Central memory CD8-positive, alpha-beta T cell (primary cell): ENCODE results near the gene SNN.

Experiments
- ATAC-seq: fragments of 150-1000 bp; cut with Tn5 transposase; replicated peaks from 2 replicates; pipeline ENCODE4 v1.10.0; 2022; ENCODE audit warnings: mild to moderate bottlenecking, moderate FRiP score, moderate number of reproducible peaks; ENCODE audit not compliant: poor library complexity, severe bottlenecking; ENCODE audit errors: extremely low read depth
- DNase-seq, 2 donors: peaks; one replicate each; pipeline ENCODE4 v3.0.0; 2021; ENCODE audit warnings: low spot score in 2 of 2
- H3K27ac Mint-ChIP-seq: one replicate; pipeline ENCODE4 v1.8.0; 2022; ENCODE audit warnings: low read depth, mild to moderate bottlenecking, moderate library complexity, mixed read lengths
- H3K27me3 Mint-ChIP-seq: one replicate; pipeline ENCODE4 v1.8.0; 2022; ENCODE audit warnings: mixed read lengths
- H3K36me3 Mint-ChIP-seq: one replicate; pipeline ENCODE4 v1.8.0; 2022; ENCODE audit warnings: mild to moderate bottlenecking, moderate library complexity, mixed read lengths; ENCODE audit not compliant: insufficient read depth
- H3K4me1 Mint-ChIP-seq: one replicate; pipeline ENCODE4 v1.8.0; 2022; ENCODE audit warnings: mixed read lengths
- H3K4me3 Mint-ChIP-seq: one replicate; pipeline ENCODE4 v1.8.0; 2022; ENCODE audit warnings: mild to moderate bottlenecking, moderate library complexity, mixed read lengths
- H3K9me3 Mint-ChIP-seq: one replicate; pipeline ENCODE4 v1.8.0; 2022; ENCODE audit warnings: mixed read lengths

Gene SNN

GRCh38 chr16:11692171-11692570, 23.9 kb downstream of the SNN start:
- Mint-ChIP-seq H3K27me3 (no peaks in the 10 kb centered on the region), H3K27ac (no peak overlapping the region), H3K36me3 (peaks cover 53% of the 10 kb centered on the region), H3K9me3 (no peaks in the 10 kb centered on the region), H3K4me1 (peaks cover 39% of the 10 kb centered on the region), H3K4me3 (no peak overlapping the region)
- ATAC-seq (no peak), DNase-seq (no peak)

GRCh38 chr16:11692651-11693050, 24.4 kb downstream of the SNN start:
- H3K9me3 Mint-ChIP-seq = no peaks in the 10 kb centered on the region
- H3K27ac Mint-ChIP-seq = no peak overlapping the region
- H3K36me3 Mint-ChIP-seq = peaks cover 53% of the 10 kb centered on the region
- ATAC-seq = no peak
- no peak overlapping the region for H3K4me3 Mint-ChIP-seq
- no peaks in the 10 kb centered on the region for H3K27me3 Mint-ChIP-seq
- peaks cover 41% of the 10 kb centered on the region for H3K4me1 Mint-ChIP-seq
- DNase-seq = no peak

GRCh38 chr16:11696266-11697012, 28.2 kb downstream of the SNN start:
- peaks cover 45% of the 10 kb centered on the region for H3K4me1 Mint-ChIP-seq
- DNase-seq (no peak), ATAC-seq (no peak)
- peak overlapping the region; percentile 51 for H3K27ac Mint-ChIP-seq
- no peaks in the 10 kb centered on the region for H3K27me3 Mint-ChIP-seq
- peaks cover 48% of the 10 kb centered on the region for H3K36me3 Mint-ChIP-seq
- no peak overlapping the region for H3K4me3 Mint-ChIP-seq
- no peaks in the 10 kb centered on the region for H3K9me3 Mint-ChIP-seq

GRCh38 chr16:11697319-11697718, 29.1 kb downstream of the SNN start:
- ATAC-seq = no peak
- no peak for DNase-seq
- H3K27me3 Mint-ChIP-seq = no peaks in the 10 kb centered on the region
- peak overlapping the region; percentile 51 for H3K27ac Mint-ChIP-seq
- peaks cover 45% of the 10 kb centered on the region for H3K4me1 Mint-ChIP-seq
- H3K36me3 Mint-ChIP-seq = peaks cover 46% of the 10 kb centered on the region
- H3K4me3 Mint-ChIP-seq = no peak overlapping the region
- no peaks in the 10 kb centered on the region for H3K9me3 Mint-ChIP-seq

GRCh38 chr16:11698271-11698689, 30.0 kb downstream of the SNN start:
- Mint-ChIP-seq H3K4me3 (peak overlapping the region; percentile 15), H3K36me3 (peaks cover 43% of the 10 kb centered on the region), H3K27ac (peak overlapping the region; percentile 71), H3K4me1 (peaks cover 43% of the 10 kb centered on the region), H3K27me3 (no peaks in the 10 kb centered on the region), H3K9me3 (no peaks in the 10 kb centered on the region)
- peak; percentile 84 for ATAC-seq
- no peak for DNase-seq

GRCh38 chr16:11699234-11699894, 31.1 kb downstream of the SNN start:
- Mint-ChIP-seq H3K4me3 (no peak overlapping the region), H3K27ac (peak overlapping the region; percentile 71), H3K9me3 (no peaks in the 10 kb centered on the region), H3K27me3 (no peaks in the 10 kb centered on the region), H3K36me3 (peaks cover 45% of the 10 kb centered on the region), H3K4me1 (peaks cover 53% of the 10 kb centered on the region)
- ATAC-seq (no peak), DNase-seq (no peak)

GRCh38 chr16:11700264-11701029, 32.2 kb downstream of the SNN start:
- Mint-ChIP-seq H3K9me3 (no peaks in the 10 kb centered on the region), H3K36me3 (peaks cover 46% of the 10 kb centered on the region), H3K4me1 (peaks cover 57% of the 10 kb centered on the region), H3K4me3 (no peak overlapping the region), H3K27me3 (no peaks in the 10 kb centered on the region), H3K27ac (no peak overlapping the region)
- no peak for DNase-seq
- no peak for ATAC-seq

GRCh38 chr16:11705311-11706025, 37.2 kb downstream of the SNN start:
- H3K27ac Mint-ChIP-seq = no peak overlapping the region
- H3K4me3 Mint-ChIP-seq = no peak overlapping the region
- DNase-seq = no peak
- H3K27me3 Mint-ChIP-seq = no peaks in the 10 kb centered on the region
- ATAC-seq = no peak
- no peaks in the 10 kb centered on the region for H3K9me3 Mint-ChIP-seq
- H3K4me1 Mint-ChIP-seq = peaks cover 24% of the 10 kb centered on the region
- peaks cover 36% of the 10 kb centered on the region for H3K36me3 Mint-ChIP-seq

- Mint-ChIP-seq H3K4me3 (no peak overlapping the region), H3K27ac (no peak overlapping the region), H3K27me3 (no peaks in the 10 kb centered on the region), H3K36me3 (peaks cover 33% of the 10 kb centered on the region), H3K4me1 (peaks cover 24% of the 10 kb centered on the region), H3K9me3 (no peaks in the 10 kb centered on the region)
- ATAC-seq (no peak), DNase-seq (no peak)
Measured at GRCh38 chr16:11706180-11706742, 38.0 kb downstream of the SNN start.

- H3K27ac Mint-ChIP-seq = no peak overlapping the region
- H3K27me3 Mint-ChIP-seq = no peaks in the 10 kb centered on the region
- peaks cover 29% of the 10 kb centered on the region for H3K4me1 Mint-ChIP-seq
- H3K9me3 Mint-ChIP-seq = no peaks in the 10 kb centered on the region
- ATAC-seq (no peak), DNase-seq (no peak)
- no peak overlapping the region for H3K4me3 Mint-ChIP-seq
- H3K36me3 Mint-ChIP-seq = peaks cover 35% of the 10 kb centered on the region
Measured at GRCh38 chr16:11707679-11708197, 39.5 kb downstream of the SNN start.

GRCh38 chr16:11708421-11708820, 40.2 kb downstream of the SNN start:
- Mint-ChIP-seq H3K36me3 (peaks cover 35% of the 10 kb centered on the region), H3K9me3 (no peaks in the 10 kb centered on the region), H3K4me3 (no peak overlapping the region), H3K27ac (no peak overlapping the region), H3K4me1 (peaks cover 24% of the 10 kb centered on the region), H3K27me3 (no peaks in the 10 kb centered on the region)
- DNase-seq (no peak), ATAC-seq (no peak)

- peaks cover 34% of the 10 kb centered on the region for H3K36me3 Mint-ChIP-seq
Measured at GRCh38 chr16:11711662-11712061, 43.4 kb downstream of the SNN start.

More at GRCh38 chr16:11711662-11712061, 43.4 kb downstream of the SNN start:
- H3K4me1 Mint-ChIP-seq = peaks cover 13% of the 10 kb centered on the region
- no peak overlapping the region for H3K27ac Mint-ChIP-seq
- H3K4me3 Mint-ChIP-seq = no peak overlapping the region
- DNase-seq = no peak
- H3K9me3 Mint-ChIP-seq = no peaks in the 10 kb centered on the region
- no peak for ATAC-seq
- no peaks in the 10 kb centered on the region for H3K27me3 Mint-ChIP-seq
